Middle frontal gyrus (tissue), 1 donor: ENCODE results near the gene SHROOM1.

Experiments
- DNase-seq: peaks from one replicate; pipeline ENCODE4 v3.0.0-alpha.2; 2015; ENCODE audit warnings: low spot score; ENCODE audit errors: extremely low spot score

Gene SHROOM1

DNA sequence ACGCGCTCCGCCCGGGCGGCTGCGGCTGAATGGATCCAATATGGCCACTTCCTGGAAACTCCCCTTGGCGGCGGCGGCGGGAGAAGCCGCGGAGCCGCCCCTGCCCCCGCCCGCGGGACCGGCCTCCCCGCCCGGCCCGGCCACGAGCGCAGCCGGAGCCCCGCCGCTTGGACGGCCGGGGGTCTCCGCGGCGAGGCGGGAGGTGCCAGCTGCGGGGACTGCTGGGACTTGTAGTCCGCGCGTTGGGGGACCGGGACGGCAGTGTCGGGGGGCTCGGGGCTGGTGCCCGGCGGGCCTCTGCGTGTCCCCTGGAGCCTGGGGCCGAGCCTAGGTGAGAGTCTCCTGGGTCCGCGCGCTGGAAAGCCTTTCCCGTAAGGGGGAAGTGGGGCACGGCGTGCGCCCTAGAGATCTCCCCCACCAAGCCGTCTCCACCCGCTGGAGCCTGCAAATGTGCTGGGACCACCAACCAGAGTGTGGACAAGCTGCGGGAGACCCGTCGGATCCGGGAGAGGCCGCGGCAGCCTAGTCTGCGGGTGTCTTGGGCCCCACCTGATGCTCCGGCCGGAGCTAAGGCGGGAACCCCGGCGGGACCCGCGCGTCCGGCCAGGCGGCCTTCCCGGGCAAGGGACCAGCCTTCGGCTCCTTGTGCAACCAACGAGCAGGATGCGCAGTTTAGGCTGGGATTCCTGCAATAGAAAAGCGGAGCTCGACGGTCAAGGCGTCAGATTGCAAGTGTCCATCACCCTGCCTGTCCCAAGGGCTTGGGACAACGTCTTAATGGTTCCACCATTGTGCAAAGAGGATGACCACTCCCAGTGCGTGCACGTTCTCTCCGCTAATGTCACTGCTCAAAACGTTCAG lies 53.0 kb downstream of the SHROOM1 start, which contains the start of gene SEPTIN8:
SEPTIN8 (minus strand) TSS at position 31 of the 861 bp plus-strand sequence. CDS start 102 bp downstream, outside the sequence.
- DNase-seq: no peak

DNA sequence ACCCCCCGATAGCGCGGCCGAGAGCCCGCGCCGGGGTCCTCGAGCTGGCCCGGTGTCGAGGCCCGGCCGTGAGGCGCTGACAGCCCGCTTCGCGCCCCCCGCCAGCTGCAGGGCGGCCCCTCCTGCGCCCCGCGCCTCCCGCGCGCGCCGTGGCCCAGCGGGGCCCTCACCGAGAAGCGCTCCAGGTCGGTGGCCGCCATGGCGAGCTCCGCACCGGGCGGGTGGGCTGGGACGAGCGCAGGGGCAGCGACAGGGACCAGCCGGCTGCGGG lies 53.6 kb downstream of the SHROOM1 start:
- no peak for DNase-seq

DNA sequence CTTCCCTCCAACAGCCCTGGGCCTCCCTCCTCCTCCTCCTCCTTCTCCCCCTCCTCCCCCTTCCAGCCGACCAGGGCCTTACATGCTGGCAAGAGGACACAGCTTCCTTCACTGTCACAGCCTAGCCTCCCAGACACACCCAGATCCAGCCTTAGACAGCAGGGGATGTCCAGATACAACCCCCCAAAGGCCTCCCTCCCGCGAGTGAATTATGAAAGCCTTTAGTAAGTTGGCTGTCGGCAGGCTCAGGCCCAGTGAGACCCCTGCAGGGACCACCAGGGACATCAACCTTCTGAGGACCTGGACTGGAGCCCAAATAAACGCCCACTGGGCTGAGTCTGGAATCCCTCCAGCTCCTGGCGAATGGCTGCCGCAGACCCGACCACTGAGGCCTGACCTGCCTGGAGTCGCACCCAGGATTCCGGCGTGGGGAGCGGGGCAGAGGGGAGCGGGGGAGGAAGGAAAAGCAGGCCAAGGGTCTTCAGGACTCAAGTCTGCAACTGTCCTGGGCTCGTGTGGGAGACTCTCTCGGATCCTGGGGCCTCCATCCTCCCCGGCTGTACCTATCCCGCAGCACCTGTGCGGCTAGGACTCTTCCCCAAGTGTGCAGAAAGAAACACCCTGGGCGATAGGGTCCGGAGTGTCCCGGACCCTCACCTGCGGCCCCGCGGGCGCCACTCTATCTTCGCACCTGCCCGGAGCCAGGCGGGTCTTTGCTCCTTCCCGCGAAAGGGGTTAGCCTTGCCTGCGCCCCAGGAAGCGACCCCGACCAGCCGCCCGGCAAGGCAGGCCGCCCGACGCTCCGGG lies 54.1 kb downstream of the SHROOM1 start:
- DNase-seq: no peak

DNA sequence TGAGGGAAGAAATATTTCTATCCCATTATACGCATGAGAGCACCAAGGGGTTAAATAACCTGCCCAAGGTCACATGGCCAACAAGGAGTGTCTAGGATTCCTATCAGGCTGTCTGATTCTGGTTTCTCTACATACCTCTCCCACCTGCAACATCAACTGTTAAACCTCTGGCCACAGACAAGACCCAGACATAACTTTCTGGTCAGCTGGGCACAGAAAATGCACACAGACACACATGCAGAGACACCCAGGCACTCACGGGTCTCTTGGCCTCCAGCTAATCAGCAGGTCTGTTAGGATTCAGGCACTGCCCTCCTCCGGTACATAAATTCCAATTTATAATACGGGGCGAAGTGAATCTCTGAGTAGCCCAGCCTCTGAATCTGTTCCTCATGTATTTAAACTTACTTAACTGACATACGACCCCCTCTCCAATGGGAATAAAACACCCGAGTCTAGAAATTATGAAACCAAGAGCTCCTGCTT lies 54.9 kb downstream of the SHROOM1 start:
- no peak for DNase-seq

DNA sequence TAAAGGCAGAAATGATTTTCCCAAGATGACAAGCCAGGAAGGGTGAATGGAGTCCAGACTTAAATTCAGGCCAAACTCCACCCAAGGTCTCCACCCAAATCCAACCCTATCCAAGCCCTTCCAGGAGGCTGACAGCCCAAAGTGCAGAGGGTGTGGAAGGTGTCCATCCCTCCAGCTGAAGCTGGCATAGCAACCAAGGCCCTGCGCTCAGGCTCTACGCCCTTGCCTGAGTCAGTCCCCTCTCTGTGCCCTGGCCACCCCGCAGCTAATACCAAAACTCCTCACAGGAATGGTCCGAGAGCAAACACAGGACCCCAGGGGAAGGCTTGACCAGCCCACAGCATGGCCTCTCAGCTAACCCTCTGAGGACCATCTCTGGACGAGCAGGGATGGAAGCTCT lies 55.6 kb downstream of the SHROOM1 start:
- DNase-seq: no peak

DNA sequence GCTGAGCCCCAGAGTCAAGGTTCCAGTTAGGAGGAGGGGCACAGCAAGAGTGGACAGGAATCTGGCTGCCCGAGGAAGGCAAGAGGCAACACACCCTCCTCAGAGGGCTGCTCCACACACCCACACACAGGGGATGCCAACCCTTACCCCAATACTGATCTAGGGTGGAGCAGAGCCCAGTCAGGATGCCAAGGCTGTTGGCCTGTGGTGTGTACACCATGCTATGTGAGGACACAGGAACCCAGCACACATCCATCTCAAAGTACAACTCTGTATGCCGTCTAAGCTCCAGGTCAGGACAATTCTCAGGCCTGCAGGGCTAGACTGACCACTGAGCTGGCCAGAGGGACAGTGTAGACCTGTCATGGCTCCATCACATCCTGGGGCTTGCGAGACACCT lies 56.0 kb downstream of the SHROOM1 start:
- DNase-seq: no peak

DNA sequence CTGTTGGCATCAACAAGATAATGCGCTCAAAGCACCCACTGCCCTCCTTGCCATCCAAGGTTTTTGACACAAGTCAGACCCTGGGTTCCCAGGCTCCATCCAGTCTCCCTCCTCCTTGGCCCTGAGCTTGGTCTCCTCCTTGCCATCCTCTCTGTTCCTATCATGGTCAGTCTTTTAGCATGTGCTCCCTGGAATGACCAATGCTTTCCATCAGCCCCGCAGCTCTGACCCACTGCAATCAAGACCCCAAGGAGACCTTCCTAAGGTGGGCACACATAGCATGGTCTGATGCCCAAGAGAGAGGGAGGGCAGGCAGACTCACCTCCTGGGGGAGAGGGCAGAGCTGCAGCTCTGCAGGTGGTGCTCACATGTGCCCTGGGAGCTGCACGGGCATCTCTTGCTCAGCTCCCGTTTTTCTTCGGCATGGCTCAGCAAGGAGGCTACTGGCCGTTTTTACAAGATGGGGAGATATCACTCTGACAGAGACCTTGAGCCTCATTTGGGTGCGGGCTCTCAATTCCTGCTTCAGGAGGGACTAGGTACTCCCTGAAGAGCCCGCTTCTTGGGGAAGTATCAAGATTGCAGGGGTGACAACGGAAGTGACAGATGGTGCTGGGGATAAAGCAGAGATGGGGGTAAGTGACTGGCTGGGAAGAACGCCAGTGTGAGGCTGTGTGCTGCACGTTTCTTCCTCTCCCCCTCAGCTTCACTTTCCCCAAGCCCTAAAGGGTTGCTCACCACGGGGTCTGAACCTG lies 56.7 kb downstream of the SHROOM1 start:
- DNase-seq: no peak

DNA sequence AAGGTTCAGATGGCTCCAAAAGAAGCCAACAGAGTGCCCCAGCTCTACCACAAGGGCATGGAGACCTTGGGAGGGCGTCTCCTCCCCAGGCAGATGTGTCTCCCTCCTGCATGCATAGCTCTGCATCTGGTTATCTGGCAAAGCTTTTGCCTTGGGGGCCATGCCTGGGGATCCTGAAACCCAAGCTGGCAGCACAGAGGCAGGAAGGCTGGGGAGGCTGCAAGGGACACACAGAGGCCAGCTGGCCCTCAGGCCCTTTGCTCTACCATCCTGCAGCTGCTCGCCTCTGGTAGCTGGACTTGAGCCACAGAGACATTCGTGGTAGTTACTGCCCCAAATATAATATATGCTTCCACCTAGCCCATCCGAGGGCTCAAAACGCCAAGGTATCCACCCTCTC lies 57.3 kb downstream of the SHROOM1 start:
- no peak for DNase-seq

DNA sequence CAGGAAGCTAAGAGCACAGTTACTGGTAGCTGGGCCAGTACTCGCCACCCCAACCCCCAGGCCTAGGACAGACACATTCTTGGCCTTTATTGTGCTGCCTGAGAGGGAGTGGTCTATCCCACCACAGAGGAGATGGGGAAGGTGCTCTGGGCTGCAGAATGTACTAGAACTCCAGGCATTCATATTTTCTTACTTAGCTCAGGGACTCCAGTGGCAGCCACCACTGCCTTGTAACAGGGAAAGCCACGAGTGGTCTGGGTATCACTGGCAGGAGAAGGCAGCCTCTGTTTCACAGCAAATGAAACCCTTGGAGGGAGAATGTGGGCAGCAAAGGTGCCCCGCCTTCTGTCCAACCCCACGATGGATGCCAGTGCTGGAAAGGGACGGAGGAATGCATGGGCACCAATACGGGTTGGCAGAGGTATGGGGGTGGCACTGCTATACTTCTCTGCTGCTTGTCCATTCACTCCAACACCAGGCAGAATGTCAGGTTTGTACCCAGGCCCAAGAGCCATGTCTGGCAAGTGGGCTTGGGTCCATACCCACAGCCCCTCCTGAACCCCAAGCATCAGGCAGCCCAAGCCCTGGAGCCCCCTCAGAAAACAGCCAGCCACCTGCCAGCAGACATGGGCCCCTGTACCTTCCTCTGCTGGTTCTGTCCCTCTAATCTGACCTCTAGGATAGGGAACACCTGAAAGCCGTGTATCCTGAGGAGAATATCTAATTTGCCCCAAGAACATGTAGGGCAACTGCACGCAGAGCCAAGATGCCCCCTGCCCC lies 58.0 kb downstream of the SHROOM1 start:
- no peak for DNase-seq
